Measurements from ENCODE around the gene CLDN12.
"Not testable (repeated sequence)": the region's sequence is repeated elsewhere in the genome, so short reads cannot be mapped to it uniquely, and the experiment has no call there.

The CLDN12 gene

GRCh38 chr7:90433221-90433620 is 30.0 kb downstream of the CLDN12 start:
- no peak for DNase-seq (ENCODE audit: low spot score)

DNA sequence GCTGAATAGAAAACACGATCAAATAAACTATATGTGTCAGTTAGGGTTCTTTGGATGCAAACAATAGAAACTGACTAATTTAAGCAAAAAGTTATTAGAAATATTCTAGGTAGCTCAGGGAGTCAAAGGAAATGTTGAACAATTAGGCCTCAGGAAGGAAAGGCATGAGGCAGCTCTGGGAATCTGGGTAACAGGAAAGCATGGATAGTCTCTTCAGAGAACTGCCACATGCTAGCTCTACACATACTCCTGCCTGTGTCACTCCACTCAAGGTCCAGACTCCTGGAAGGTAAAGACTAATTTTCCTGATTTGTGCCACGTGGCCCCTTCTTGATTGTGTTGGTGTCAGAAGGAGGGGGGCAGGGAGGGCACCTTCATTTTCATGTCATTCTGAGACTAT is 42.4 kb downstream of the CLDN12 start:
- DNase-seq (ENCODE audit: low spot score): no peak

DNA sequence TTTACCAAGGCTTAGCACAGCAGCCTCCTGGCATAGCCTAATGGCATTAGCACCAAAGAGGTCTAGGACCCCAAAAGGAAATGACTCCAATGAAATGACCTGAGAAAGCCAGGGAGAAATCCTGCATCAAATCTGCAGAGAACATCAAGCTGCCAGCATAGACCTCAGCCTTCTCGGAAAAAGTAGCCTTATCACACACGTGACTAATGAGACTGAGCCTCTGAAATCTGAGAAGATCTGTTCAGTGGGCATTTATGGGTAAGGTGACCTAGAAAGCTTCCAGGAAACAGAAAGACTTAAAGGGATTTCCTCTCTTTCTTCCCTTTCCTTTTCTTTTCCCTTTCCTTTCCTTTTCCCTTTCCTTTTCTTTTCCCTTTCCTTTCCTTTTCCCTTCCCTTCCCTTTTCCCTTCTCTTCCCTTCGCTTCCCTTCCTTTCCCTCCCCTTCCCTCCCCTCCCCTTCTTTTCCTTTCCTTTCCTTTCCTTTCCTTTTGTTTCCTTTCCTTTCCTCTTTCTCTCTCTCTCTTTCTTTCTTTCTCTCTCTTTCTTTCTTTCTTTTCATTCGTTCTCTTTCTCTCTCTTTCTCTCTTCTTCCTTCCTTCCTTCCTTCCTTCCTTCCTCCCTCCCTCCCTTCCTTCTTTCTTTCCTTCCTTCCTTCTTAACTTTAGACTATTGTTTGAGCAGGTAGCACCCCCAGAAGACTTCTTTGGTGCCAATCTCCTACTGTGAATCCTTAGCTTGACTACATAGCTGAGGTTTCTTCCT is 43.1 kb downstream of the CLDN12 start:
- DNase-seq (ENCODE audit: low spot score): no peak

DNA sequence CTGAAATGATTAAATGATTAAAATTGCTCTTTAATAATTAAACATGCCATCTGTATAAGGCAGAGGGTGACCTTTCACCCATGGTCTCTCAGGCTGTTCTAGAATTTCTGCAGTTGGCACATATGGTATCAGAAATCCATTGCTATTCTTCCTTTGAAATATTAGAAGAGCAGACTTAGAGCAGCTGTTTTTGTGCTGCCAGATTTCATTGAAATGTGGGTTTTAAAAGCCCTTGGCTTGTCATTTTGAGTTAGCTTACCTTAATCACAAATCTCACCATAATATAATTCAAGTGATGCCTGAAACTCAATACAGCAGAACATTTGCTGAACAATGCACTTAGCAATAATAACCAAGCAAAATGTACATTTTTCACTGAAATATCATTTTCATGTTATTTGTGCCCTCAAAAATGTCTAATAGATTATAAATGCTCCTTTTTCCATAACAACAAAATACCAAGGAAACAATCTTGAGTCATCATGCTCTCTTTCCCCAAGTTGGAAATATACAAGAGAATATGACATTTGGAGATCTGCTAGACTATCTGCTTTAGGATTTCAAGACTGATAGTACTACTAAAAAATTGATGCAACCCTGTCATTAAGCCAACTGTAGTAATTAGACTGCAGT is 50.1 kb downstream of the CLDN12 start:
- no peak for DNase-seq (ENCODE audit: low spot score)

GRCh38 chr7:90453931-90454330 is 50.7 kb downstream of the CLDN12 start:
- no peak for DNase-seq (ENCODE audit: low spot score)

DNA sequence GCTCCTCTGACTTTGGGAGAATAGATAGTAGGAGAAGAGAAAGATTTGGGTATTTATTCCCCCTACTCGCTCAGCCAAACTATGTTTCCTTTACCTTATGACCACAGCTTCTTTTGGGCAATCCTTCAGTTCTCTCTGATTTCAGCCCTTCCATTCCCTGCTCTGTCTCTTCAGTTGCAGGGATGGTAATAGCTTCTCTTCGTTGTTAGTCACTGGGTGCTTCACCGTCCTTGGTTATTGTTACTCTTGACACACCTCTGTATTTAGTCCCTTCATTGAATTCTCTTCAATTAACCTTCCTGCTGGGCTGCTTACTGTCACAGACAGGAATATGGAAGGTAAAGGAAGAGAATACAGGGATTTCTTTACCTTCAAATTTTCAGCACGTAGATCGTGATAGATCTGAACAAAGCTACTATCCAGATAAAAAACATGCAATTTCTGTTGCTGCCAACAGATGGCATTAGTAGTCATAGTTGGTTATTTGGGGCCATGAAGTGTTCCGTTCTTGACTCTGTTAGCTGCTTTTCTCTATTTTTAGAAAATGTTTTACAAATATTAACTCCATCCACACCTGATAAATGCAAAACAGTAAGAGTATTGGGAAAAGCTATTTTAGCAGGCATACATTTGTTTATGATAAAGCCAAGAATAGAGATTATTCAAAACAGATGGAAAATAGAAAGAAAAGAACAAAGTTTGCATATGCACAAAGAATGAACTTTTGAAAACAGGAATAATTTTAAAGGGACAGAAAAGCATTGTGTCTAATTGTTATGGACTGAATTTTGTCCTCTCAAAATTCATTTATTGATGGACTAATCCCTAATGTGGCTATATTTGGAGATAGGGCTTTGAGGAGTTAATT is 52.1 kb downstream of the CLDN12 start:
- DNase-seq (ENCODE audit: low spot score): peak; percentile 81

DNA sequence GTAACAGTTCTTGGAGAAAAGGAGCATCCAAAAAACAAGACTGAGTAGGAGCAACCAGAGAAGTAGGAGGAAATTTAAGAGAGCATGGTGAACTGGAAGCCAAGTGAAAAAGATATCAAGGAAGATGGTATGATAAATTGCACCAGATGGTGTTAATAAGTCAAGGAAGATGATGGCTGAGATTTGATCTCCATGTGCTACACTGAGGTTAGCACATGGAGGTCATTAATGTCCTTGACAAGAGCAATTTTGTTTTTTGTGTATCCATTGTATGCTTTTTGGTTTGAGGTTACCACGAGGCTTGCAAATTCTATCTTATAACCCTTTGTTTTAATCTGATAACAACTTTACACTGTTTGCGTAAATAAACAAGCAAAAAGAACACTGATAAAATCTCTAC is 54.8 kb downstream of the CLDN12 start:
- DNase-seq (ENCODE audit: low spot score): no peak

DNA sequence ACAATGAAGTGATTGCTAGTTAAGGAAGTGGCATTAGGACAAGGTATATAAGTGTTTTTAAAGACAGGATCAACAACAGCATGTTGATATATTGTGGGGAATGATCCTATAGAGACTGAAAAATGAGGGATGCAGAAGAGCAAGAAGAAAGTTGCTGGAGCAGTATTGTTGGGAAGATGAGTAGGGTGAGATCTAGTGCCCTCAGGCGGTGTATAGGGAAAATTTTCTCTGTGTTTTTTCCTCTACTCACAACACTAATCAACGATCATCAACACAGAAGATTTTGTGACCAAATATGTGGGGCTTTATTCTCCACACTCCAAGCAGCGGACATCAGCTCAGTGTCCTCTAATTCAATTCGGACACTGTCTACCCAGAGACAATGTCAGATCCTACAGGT is 56.6 kb downstream of the CLDN12 start:
- DNase-seq (ENCODE audit: low spot score): peak; percentile 38

- no peak for DNase-seq (ENCODE audit: low spot score)
These were observed 58.0 kb downstream of the CLDN12 start for GRCh38 chr7:90461219-90461618.

- not testable (repeated sequence) for DNase-seq (ENCODE audit: low spot score)
These were observed 59.9 kb downstream of the CLDN12 start for GRCh38 chr7:90463151-90463628.

Measured in iPS-NIHi11 (cell line).